ENCODE data around the gene PI4K2A. TPM values are rescaled to one million over a fixed set of nuclear protein-coding genes. Genes with fewer than 3 reads are reported as not detected.
"Not testable (repeated sequence)": the region's sequence is repeated elsewhere in the genome, so short reads cannot be mapped to it uniquely, and the experiment has no call there.

Gene PI4K2A
- total RNA-seq, 1 donor from 2014 or later = 11.9 TPM

DNA sequence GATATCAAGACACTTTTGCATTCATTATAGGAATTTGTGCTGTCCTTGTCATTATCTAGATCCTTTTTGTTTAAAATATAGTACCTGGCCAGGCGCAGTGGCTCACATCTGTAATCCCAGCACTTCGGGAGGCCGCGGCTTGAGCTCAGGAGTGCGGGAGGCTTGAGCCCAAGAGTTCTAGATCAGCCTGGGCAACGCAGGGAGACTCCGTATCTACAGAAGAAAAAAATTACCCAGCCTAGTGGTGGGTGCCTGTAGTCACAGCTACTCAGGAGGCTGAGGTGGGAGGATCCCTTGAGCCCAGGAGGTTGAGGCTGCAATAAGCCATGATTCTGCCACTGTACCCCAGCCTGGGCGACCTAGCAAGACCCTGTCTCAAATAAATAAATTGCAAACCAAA, 6.5 kb upstream of the PI4K2A start:
- Histone ChIP-seq H3K27ac (peak overlapping the region; percentile 14), H3K4me2 (peak overlapping the region; percentile 83), H3K4me3 (peak overlapping the region; percentile 69), H3F3A (ENCODE audit: low read depth) (peaks cover 18% of the 10 kb centered on the region), H2AFZ (replicated peaks) (peak overlapping the region; percentile 92), H4K20me1 (ENCODE audit: low read depth) (no peaks in the 10 kb centered on the region), H3K9me3 (ENCODE audit: low read depth) (no peaks in the 10 kb centered on the region), H3K9ac (no peak overlapping the region), H3K4me1 (peaks cover 8% of the 10 kb centered on the region), H3K79me2 (ENCODE audit: low read depth) (peaks cover 28% of the 10 kb centered on the region), H3K36me3 (no peaks in the 10 kb centered on the region), H3K27me3 (no peaks in the 10 kb centered on the region)
- H3K4me3 Mint-ChIP-seq = peak overlapping the region; percentile 100
- H3K9me3 Mint-ChIP-seq = no peaks in the 10 kb centered on the region
- peaks cover 8% of the 10 kb centered on the region for H3K36me3 Mint-ChIP-seq
- peaks cover 6% of the 10 kb centered on the region for H3K27me3 Mint-ChIP-seq (ENCODE audit: insufficient read depth, low read depth)
- TF ChIP-seq CTCF (IDR thresholded peaks at IDR 0.05) = peak; percentile 21
- no peak for TF ChIP-seq EZH2 (IDR thresholded peaks at IDR 0.05)
- no peak for TF ChIP-seq EZH2phosphoT487 (IDR thresholded peaks at IDR 0.05)
- peaks cover 13% of the 10 kb centered on the region for H3K4me1 Mint-ChIP-seq
- peak overlapping the region; percentile 99 for H3K27ac Mint-ChIP-seq
- peak; percentile 16 for DNase-seq (ENCODE audit: low spot score)

- H3K27ac Mint-ChIP-seq = no peak overlapping the region
- TF ChIP-seq EZH2 (IDR thresholded peaks at IDR 0.05) (no peak), CTCF (IDR thresholded peaks at IDR 0.05) (no peak), EZH2phosphoT487 (IDR thresholded peaks at IDR 0.05) (no peak)
- peaks cover 8% of the 10 kb centered on the region for H3K4me1 ChIP-seq
- H3K4me1 Mint-ChIP-seq = peaks cover 17% of the 10 kb centered on the region
- no peak overlapping the region for H3K9ac ChIP-seq
- H3K9me3 ChIP-seq (ENCODE audit: low read depth) = no peaks in the 10 kb centered on the region
- no peak overlapping the region for H3K4me2 ChIP-seq
- H3K36me3 ChIP-seq = no peaks in the 10 kb centered on the region
- no peak overlapping the region for H2AFZ ChIP-seq (replicated peaks)
- no peak overlapping the region for H3K4me3 Mint-ChIP-seq
- no peaks in the 10 kb centered on the region for H4K20me1 ChIP-seq (ENCODE audit: low read depth)
- peaks cover 2% of the 10 kb centered on the region for H3K27me3 Mint-ChIP-seq (ENCODE audit: insufficient read depth, low read depth)
- no peak for DNase-seq (ENCODE audit: low spot score)
- H3K36me3 Mint-ChIP-seq = peaks cover 2% of the 10 kb centered on the region
- no peaks in the 10 kb centered on the region for H3K27me3 ChIP-seq
- H3K79me2 ChIP-seq (ENCODE audit: low read depth) = peaks cover 23% of the 10 kb centered on the region
- H3K4me3 ChIP-seq = no peak overlapping the region
- H3K9me3 Mint-ChIP-seq = no peaks in the 10 kb centered on the region
- no peak overlapping the region for H3K27ac ChIP-seq
- peaks cover 22% of the 10 kb centered on the region for H3F3A ChIP-seq (ENCODE audit: low read depth)
These were observed 4.9 kb upstream of the PI4K2A start for GRCh38 chr10:97635577-97635976.

DNA sequence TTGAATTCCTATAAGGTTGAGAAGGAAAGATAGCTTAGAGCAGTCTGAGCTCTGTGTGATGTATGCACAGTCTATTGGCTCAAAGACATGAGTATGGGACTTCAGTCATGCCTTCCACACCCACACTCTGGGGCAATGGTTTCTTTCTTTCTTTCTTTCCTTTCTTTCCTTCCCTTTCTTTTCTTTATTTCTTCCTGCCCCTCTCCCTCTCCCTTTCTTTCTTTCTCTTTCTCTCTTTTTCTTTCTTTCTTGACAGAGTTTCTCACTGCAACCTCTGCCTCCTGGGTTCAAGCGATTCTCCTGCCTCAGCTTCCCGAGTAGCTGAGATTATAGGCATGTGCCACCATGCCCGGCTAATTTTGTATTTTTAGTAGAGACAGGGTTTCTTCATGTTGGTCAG, 1.4 kb upstream of the PI4K2A start:
- H3K4me2 ChIP-seq; H3K27me3 Mint-ChIP-seq (ENCODE audit: insufficient read depth, low read depth); H3K9ac ChIP-seq; DNase-seq (ENCODE audit: low spot score); H3K4me3 Mint-ChIP-seq; H3K9me3 Mint-ChIP-seq; H3K27ac Mint-ChIP-seq; H3K36me3 ChIP-seq; H3K4me3 ChIP-seq; H2AFZ ChIP-seq (replicated peaks); H3K9me3 ChIP-seq (ENCODE audit: low read depth); H3K27me3 ChIP-seq; H3K27ac ChIP-seq; H3K36me3 Mint-ChIP-seq: not testable (repeated sequence)
- peaks cover 16% of the 10 kb centered on the region for H3F3A ChIP-seq (ENCODE audit: low read depth)
- peaks cover 33% of the 10 kb centered on the region for H3K79me2 ChIP-seq (ENCODE audit: low read depth)
- peaks cover 27% of the 10 kb centered on the region for H4K20me1 ChIP-seq (ENCODE audit: low read depth)
- H3K4me1 Mint-ChIP-seq = peaks cover 20% of the 10 kb centered on the region
- peaks cover 11% of the 10 kb centered on the region for H3K4me1 ChIP-seq

DNA sequence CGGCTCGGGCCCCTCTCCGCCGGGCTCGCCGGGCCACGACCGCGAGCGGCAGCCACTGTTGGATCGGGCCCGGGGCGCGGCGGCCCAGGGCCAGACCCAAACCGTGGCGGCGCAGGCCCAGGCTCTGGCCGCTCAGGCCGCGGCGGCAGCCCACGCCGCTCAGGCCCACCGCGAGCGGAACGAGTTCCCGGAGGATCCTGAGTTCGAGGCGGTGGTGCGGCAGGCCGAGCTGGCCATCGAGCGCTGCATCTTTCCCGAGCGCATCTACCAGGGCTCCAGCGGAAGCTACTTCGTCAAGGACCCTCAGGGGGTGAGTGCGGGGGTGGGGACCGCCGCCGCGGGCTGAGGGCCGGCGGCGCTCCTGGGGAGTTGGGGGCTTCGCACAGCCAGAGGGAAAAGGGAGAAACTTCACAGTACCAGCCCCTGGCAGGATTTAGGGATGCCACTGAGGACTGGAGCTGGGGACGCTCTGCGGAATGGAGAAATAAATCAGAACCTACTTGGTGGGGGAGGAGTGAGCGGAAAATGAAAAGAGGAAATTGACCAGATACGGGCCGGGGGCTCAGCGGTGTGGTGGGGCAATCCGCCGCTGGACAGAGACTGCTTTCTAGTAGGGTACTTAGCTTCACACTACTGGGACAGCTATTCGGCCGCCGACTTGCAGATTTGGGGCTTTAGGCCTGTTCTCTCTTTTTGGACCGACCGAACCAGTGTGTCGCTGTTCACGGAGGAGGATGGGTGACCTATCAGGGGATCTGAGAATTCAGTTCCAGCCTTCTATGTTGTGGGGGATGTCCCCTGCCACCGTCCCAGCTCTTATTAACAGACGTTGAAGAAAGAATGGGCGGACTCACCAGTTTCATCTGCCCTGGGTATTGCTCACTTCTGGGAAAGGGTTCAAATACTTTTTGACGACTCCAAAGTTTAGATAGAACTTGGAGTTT, 669 bp downstream of the PI4K2A start:
- Histone ChIP-seq H3K9me3 (ENCODE audit: low read depth) (no peaks in the 10 kb centered on the region), H3F3A (ENCODE audit: low read depth) (peaks cover 16% of the 10 kb centered on the region), H4K20me1 (ENCODE audit: low read depth) (peaks cover 35% of the 10 kb centered on the region), H3K27me3 (no peaks in the 10 kb centered on the region), H2AFZ (replicated peaks) (no peak overlapping the region), H3K4me1 (peaks cover 11% of the 10 kb centered on the region), H3K79me2 (ENCODE audit: low read depth) (peaks cover 48% of the 10 kb centered on the region), H3K27ac (peak overlapping the region; percentile 22), H3K4me3 (peak overlapping the region; percentile 76), H3K9ac (peak overlapping the region; percentile 56), H3K36me3 (no peaks in the 10 kb centered on the region), H3K4me2 (peak overlapping the region; percentile 91)
- H3K36me3 Mint-ChIP-seq = peaks cover 15% of the 10 kb centered on the region
- DNase-seq (ENCODE audit: low spot score) = peak; percentile 70
- peak overlapping the region; percentile 74 for H3K27ac Mint-ChIP-seq
- H3K4me3 Mint-ChIP-seq = peak overlapping the region; percentile 99
- H3K9me3 Mint-ChIP-seq = no peaks in the 10 kb centered on the region
- peaks cover 20% of the 10 kb centered on the region for H3K4me1 Mint-ChIP-seq
- peak; percentile 41 for TF ChIP-seq EZH2 (IDR thresholded peaks at IDR 0.05)
- peak; percentile 20 for TF ChIP-seq EZH2phosphoT487 (IDR thresholded peaks at IDR 0.05)
- TF ChIP-seq CTCF (IDR thresholded peaks at IDR 0.05) = no peak
- peaks cover 8% of the 10 kb centered on the region for H3K27me3 Mint-ChIP-seq (ENCODE audit: insufficient read depth, low read depth)

DNA sequence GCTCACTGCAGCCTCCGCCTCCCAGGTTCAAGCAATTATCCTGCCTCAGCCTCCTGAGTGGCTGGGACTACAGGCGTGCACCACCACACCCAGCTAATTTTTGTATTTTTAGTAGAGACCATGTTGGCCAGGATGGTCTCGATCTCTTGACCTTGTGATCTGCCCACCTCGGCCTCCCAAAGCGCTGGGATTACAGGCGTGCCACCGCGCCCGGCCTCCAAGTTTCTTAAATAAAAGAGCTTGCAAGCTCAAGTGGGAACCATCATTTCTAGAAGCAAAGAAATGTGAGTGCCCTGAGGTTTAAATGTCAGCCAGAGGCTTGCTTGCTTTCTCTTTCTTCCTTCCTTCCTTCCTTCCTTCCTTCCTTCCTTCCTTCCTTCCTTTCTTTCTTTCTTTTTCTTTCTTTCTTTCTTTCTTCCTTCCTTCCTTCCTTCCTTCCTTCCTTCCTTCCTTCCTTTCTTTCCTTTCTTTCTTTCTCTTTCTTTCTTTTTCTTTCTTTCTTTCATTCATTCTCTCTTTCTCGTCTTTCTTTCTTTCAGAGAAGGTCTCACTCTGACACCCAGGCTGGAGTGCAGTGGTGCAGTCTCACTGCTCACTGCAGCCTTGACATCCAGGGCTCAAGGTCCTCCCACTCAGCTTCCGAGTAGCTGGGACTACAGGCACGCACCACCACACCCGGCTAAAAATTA, 2.1 kb downstream of the PI4K2A start:
- Histone ChIP-seq H3K4me2 (peak overlapping the region; percentile 91), H4K20me1 (ENCODE audit: low read depth) (peaks cover 41% of the 10 kb centered on the region), H3K79me2 (ENCODE audit: low read depth) (peaks cover 62% of the 10 kb centered on the region), H3F3A (ENCODE audit: low read depth) (peaks cover 23% of the 10 kb centered on the region), H3K4me1 (peaks cover 15% of the 10 kb centered on the region)
- not testable (repeated sequence) for H3K27me3 ChIP-seq; H3K36me3 ChIP-seq; H3K27ac Mint-ChIP-seq; DNase-seq (ENCODE audit: low spot score); H3K9me3 ChIP-seq (ENCODE audit: low read depth); H2AFZ ChIP-seq (replicated peaks); H3K27ac ChIP-seq; H3K9ac ChIP-seq; H3K4me3 ChIP-seq; H3K27me3 Mint-ChIP-seq (ENCODE audit: insufficient read depth, low read depth); H3K9me3 Mint-ChIP-seq
- H3K4me1 Mint-ChIP-seq = peaks cover 20% of the 10 kb centered on the region
- H3K4me3 Mint-ChIP-seq = peak overlapping the region; percentile 99
- H3K36me3 Mint-ChIP-seq = peaks cover 17% of the 10 kb centered on the region

Measured in neural progenitor cell (in vitro differentiated cells).